ENCODE results near the gene CSRP1.

Gene CSRP1

GRCh38 chr1:201444792-201445191 lies 62.1 kb downstream of the CSRP1 start:
- H4K20me1 ChIP-seq (ENCODE audit: control insufficient read depth, insufficient read depth, low read depth, low read length): no peaks in the 10 kb centered on the region

GRCh38 chr1:201443747-201444146 lies 63.2 kb downstream of the CSRP1 start:
- TF ChIP-seq EZH2phosphoT487 (IDR thresholded peaks at IDR 0.05; ENCODE audit: borderline replicate concordance, low read length): no peak
- no peak for TF ChIP-seq CTCF (IDR thresholded peaks at IDR 0.05; ENCODE audit: low read depth, low read length, poor library complexity, severe bottlenecking)
- Histone ChIP-seq H3K4me1 (ENCODE audit: control insufficient read depth, low read length) (peaks cover 11% of the 10 kb centered on the region), H3K79me2 (ENCODE audit: control insufficient read depth, low read length) (no peaks in the 10 kb centered on the region), H3K4me3 (ENCODE audit: low read length) (no peak overlapping the region), H3K9me2 (replicated peaks; ENCODE audit: control insufficient read depth, low read length) (no peaks in the 10 kb centered on the region), H3K4me2 (ENCODE audit: low read length) (no peak overlapping the region), H3K27me3 (ENCODE audit: control insufficient read depth, low read length) (peaks cover 22% of the 10 kb centered on the region), H3K27ac (ENCODE audit: low read depth, low read length) (no peak overlapping the region), H4K20me1 (ENCODE audit: control insufficient read depth, insufficient read depth, low read depth, low read length) (no peaks in the 10 kb centered on the region), H3K9me3 (ENCODE audit: control insufficient read depth, insufficient read depth, low read length) (no peaks in the 10 kb centered on the region), H3F3A (ENCODE audit: control insufficient read depth, insufficient read depth) (no peaks in the 10 kb centered on the region), H3K36me3 (ENCODE audit: control insufficient read depth, low read length) (no peaks in the 10 kb centered on the region)

More at GRCh38 chr1:201444792-201445191, 62.1 kb downstream of the CSRP1 start:
- H3K36me3 ChIP-seq (ENCODE audit: control insufficient read depth, low read length): no peaks in the 10 kb centered on the region
- no peaks in the 10 kb centered on the region for H3K79me2 ChIP-seq (ENCODE audit: control insufficient read depth, low read length)
- H3K27ac ChIP-seq (ENCODE audit: low read depth, low read length): no peak overlapping the region
- H3K4me2 ChIP-seq (ENCODE audit: low read length): no peak overlapping the region
- TF ChIP-seq CTCF (IDR thresholded peaks at IDR 0.05; ENCODE audit: low read depth, low read length, poor library complexity, severe bottlenecking) (no peak), EZH2phosphoT487 (IDR thresholded peaks at IDR 0.05; ENCODE audit: borderline replicate concordance, low read length) (no peak)
- H3K4me3 ChIP-seq (ENCODE audit: low read length): no peak overlapping the region
- no peaks in the 10 kb centered on the region for H3K9me2 ChIP-seq (replicated peaks; ENCODE audit: control insufficient read depth, low read length)
- no peaks in the 10 kb centered on the region for H3K9me3 ChIP-seq (ENCODE audit: control insufficient read depth, insufficient read depth, low read length)
- H3F3A ChIP-seq (ENCODE audit: control insufficient read depth, insufficient read depth): no peaks in the 10 kb centered on the region
- peaks cover 8% of the 10 kb centered on the region for H3K4me1 ChIP-seq (ENCODE audit: control insufficient read depth, low read length)
- H3K27me3 ChIP-seq (ENCODE audit: control insufficient read depth, low read length): peaks cover 22% of the 10 kb centered on the region

GRCh38 chr1:201436969-201437368 lies 70.0 kb downstream of the CSRP1 start:
- H3K79me2 ChIP-seq (ENCODE audit: control insufficient read depth, low read length): no peaks in the 10 kb centered on the region
- TF ChIP-seq CTCF (IDR thresholded peaks at IDR 0.05; ENCODE audit: low read depth, low read length, poor library complexity, severe bottlenecking): no peak
- no peak for TF ChIP-seq EZH2phosphoT487 (IDR thresholded peaks at IDR 0.05; ENCODE audit: borderline replicate concordance, low read length)
- no peak overlapping the region for H3K4me2 ChIP-seq (ENCODE audit: low read length)
- no peaks in the 10 kb centered on the region for H3K9me2 ChIP-seq (replicated peaks; ENCODE audit: control insufficient read depth, low read length)
- no peaks in the 10 kb centered on the region for H4K20me1 ChIP-seq (ENCODE audit: control insufficient read depth, insufficient read depth, low read depth, low read length)
- H3K36me3 ChIP-seq (ENCODE audit: control insufficient read depth, low read length): no peaks in the 10 kb centered on the region
- peaks cover 7% of the 10 kb centered on the region for H3K4me1 ChIP-seq (ENCODE audit: control insufficient read depth, low read length)
- no peak overlapping the region for H3K27ac ChIP-seq (ENCODE audit: low read depth, low read length)
- H3F3A ChIP-seq (ENCODE audit: control insufficient read depth, insufficient read depth): no peaks in the 10 kb centered on the region
- no peaks in the 10 kb centered on the region for H3K9me3 ChIP-seq (ENCODE audit: control insufficient read depth, insufficient read depth, low read length)
- H3K4me3 ChIP-seq (ENCODE audit: low read length): no peak overlapping the region
- H3K27me3 ChIP-seq (ENCODE audit: control insufficient read depth, low read length): peaks cover 17% of the 10 kb centered on the region
